ENCODE data around the gene ICE2. TPM values are rescaled to one million over a fixed set of nuclear protein-coding genes. Genes with fewer than 3 reads are reported as not detected.

ICE2 gene, protein sequence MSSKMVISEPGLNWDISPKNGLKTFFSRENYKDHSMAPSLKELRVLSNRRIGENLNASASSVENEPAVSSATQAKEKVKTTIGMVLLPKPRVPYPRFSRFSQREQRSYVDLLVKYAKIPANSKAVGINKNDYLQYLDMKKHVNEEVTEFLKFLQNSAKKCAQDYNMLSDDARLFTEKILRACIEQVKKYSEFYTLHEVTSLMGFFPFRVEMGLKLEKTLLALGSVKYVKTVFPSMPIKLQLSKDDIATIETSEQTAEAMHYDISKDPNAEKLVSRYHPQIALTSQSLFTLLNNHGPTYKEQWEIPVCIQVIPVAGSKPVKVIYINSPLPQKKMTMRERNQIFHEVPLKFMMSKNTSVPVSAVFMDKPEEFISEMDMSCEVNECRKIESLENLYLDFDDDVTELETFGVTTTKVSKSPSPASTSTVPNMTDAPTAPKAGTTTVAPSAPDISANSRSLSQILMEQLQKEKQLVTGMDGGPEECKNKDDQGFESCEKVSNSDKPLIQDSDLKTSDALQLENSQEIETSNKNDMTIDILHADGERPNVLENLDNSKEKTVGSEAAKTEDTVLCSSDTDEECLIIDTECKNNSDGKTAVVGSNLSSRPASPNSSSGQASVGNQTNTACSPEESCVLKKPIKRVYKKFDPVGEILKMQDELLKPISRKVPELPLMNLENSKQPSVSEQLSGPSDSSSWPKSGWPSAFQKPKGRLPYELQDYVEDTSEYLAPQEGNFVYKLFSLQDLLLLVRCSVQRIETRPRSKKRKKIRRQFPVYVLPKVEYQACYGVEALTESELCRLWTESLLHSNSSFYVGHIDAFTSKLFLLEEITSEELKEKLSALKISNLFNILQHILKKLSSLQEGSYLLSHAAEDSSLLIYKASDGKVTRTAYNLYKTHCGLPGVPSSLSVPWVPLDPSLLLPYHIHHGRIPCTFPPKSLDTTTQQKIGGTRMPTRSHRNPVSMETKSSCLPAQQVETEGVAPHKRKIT
- total RNA-seq = 38.9 and 42.4 TPM in 2 replicates

DNA sequence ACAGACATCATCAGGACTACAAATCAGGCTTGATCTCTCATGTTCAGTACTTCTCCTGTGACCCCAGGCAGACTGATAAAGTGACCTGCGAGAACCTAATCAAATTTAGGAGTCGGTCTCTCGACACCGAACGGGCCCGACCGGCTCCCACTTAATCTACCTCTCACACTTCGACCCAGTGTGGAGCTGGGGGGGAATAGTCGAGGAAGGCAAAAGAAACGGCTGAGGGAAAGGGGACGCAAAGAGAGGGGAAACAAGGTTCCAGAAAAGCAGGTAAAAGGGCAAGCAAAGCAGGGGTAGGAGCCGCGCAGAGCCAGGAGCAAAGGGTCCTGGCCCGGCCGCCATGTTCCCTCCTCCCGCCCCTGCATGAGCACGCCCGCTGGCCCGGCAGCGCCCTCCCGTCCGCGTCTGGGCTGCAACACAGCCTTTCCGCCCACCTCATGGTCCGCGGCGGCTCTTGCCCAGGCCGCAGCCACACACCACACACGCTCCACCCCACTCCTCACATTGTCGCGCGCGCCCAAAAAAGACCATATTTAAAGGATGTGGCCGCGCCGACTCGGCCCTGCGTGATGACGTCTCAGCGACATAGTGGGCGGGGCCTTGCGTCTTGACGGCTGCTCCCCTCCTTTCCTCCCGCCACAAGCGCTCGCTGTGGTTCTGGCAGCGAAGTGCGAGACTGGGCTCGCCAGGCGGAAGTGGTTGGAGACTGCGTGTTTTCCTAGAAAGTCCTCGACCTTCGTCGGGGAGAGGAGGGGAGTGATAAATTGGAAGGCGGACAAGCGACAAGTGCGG, at the start of gene ICE2:
TSS of gene ICE2 (minus strand) at position 577 of the 795 bp plus-strand sequence. CDS start 1,165 bp downstream, outside the sequence.

DNA sequence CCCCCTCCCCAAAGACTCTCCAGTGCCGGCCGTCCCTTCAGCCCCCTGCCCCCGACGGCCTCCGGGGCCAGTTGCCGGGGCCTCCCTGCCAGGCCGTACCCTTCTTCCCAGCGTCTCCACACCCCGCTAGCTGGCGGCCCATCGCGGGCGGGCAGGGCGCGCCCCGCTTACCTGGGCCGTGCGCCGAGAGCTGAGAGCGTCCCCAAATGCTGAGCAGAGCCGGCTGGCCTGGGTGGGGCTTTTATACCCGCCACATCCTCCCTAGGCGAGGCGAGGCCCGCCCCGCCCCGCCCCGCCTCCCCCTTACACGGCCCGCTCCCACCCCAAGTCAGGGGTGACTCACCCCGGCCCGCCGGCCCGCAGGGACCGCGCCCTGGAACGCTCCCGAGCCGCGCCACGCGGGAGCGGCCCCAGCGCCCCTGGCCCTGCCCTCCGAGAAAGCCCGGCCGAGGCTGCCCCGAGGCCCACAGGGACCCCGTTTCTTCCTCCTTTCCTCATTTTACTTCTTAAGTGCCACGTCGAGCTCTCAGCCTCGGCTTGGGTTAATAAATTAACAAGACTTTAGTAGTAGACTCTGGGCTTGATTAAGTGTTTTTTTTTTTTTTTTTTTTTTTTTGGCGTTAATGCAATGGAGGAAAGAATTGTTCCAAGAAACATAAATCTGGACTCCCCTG, 81.0 kb downstream of the ICE2 start, which contains the start of gene ANXA2:
TSS of gene ANXA2 (minus strand) at position 215 of the 674 bp plus-strand sequence. CDS start 11,911 bp downstream, outside the sequence.

Other genes starting within 250 kb of the ICE2 start
- 2,639 and 3,488 TPM in 2 replicates for gene ANXA2, start 81.2 kb downstream of the ICE2 start, total RNA-seq